K562 (cell line): Measurements from ENCODE around the gene GMNN. TPM values are rescaled to one million over a fixed set of nuclear protein-coding genes. Genes with fewer than 3 reads are reported as not detected.
A peak's percentile ranks its signal among the peaks of the same experiment; 100 is the strongest.

Source experiments
- ASH1L ChIP-seq: fragments of 450-650 bp; IDR thresholded peaks from 2 replicates; pipeline ENCODE4 v1.6.1; 2018; ENCODE audit warnings: borderline replicate concordance, mild to moderate bottlenecking, low read depth; ENCODE audit not compliant: partially characterized antibody
- BMI1 ChIP-seq: fragments of 150-350 bp; IDR thresholded peaks from 2 replicates; pipeline ENCODE4 v1.6.1; 2014; ENCODE audit warnings: low read length
- CBX3 ChIP-seq, 2 experiments: IDR thresholded peaks; 1 replicate in 1 of 2; 2 replicates in 1 of 2; pipeline ENCODE4 v1.6.1; 2012; ENCODE audit warnings: inconsistent platforms in 2 of 2, low read length in 2 of 2, borderline replicate concordance in 1 of 2, control low read depth in 1 of 2
- CTCF ChIP-seq, 3 experiments: IDR thresholded peaks in 2 of 3; conservative IDR thresholded peaks in 1 of 3; 2 replicates each; pipeline ENCODE4 v1.5.1; 2011 to 2012; ENCODE audit warnings: low read length in 3 of 3, mild to moderate bottlenecking in 3 of 3, control low read depth in 2 of 3, improper control_type of control experiment in 1 of 3, inconsistent platforms in 1 of 3, low read depth in 1 of 3, mixed read lengths in 1 of 3, moderate library complexity in 1 of 3; ENCODE audit not compliant: insufficient read depth in 2 of 3
- E2F4 ChIP-seq: sonication (generic); formaldehyde crosslinking; IDR thresholded peaks from 2 replicates; pipeline ENCODE4 v1.8.0; 2022; ENCODE audit warnings: mild to moderate bottlenecking, low read depth, missing genetic modification reagents
- EHMT2 ChIP-seq: fragments of 450-650 bp; IDR thresholded peaks from 2 replicates; pipeline ENCODE4 v1.6.1; 2018; ENCODE audit warnings: antibody characterized with exemption
- MAZ ChIP-seq, 2 experiments: fragments of 450-650 bp in 1 of 2; sonication (generic) in 1 of 2; formaldehyde crosslinking; IDR thresholded peaks in 1 of 2; conservative IDR thresholded peaks in 1 of 2; 2 replicates each; pipeline versions ENCODE4 v1.4.0 to v1.5.0; 2020; ENCODE audit warnings: mild to moderate bottlenecking in 1 of 2, missing genetic modification reagents in 1 of 2
- NFE2 ChIP-seq: IDR thresholded peaks from 2 replicates; pipeline ENCODE4 v1.6.1; 2014; ENCODE audit warnings: antibody characterized with exemption, low read depth
- PHF21A ChIP-seq: fragments of 450-650 bp; IDR thresholded peaks from 2 replicates; pipeline ENCODE4 v1.6.1; 2017; ENCODE audit warnings: low read depth, borderline replicate concordance
- THRAP3 ChIP-seq: fragments of 450-650 bp; IDR thresholded peaks from 2 replicates; pipeline ENCODE4 v1.6.1; 2016; ENCODE audit warnings: mild to moderate bottlenecking, inconsistent platforms, borderline replicate concordance
- ZBTB33 ChIP-seq: sonication (generic); formaldehyde crosslinking; IDR thresholded peaks from 2 replicates; pipeline ENCODE4 v1.8.1; 2023; ENCODE audit warnings: mild to moderate bottlenecking, missing genetic modification reagents
- ZNF239 ChIP-seq: fragments of 250-450 bp; sonication (Bioruptor Pico); IDR thresholded peaks from 2 replicates; pipeline ENCODE4 v1.4.0; 2020; ENCODE audit warnings: mild to moderate bottlenecking
- ZNF584 ChIP-seq: fragments of 200-800 bp; sonication (Bioruptor generic); IDR thresholded peaks from 2 replicates; pipeline ENCODE4 v1.6.1; 2016; ENCODE audit warnings: low read depth, mild to moderate bottlenecking, missing genetic modification characterization, missing compliant biosample characterization
- polyA plus RNA-seq, 8 experiments: library from polyadenylated mRNA; depleted of rRNA in 4 of 8; stranded (reverse) in 5 of 8; unstranded in 3 of 8; fragments of >200 nt; fragmentation: Nextera tagmentation in 2 of 8; fragmentation: Illumina TruSeq in 1 of 8; extraction: Ambion mirVana in 2 of 8; extraction: Trizol in 1 of 8; gene quantifications; 2 replicates each; pipeline versions ENCODE4 v1.2.1 to v1.2.3, GENCODE V29; 2011 to 2014; ENCODE audit warnings: inconsistent platforms in 1 of 8, missing spikeins in 1 of 8
- total RNA-seq, 7 experiments: library from RNA; depleted of rRNA in 6 of 7; stranded (reverse); fragments of >200 nt in 6 of 7; fragmentation: Illumina TruSeq in 2 of 7; extraction: Trizol in 2 of 7; gene quantifications; 2 replicates each; pipeline versions ENCODE4 v1.2.1 to v1.2.3, GENCODE V29; 2011 to 2021; ENCODE audit warnings: low replicate concordance in 1 of 7
- TF ChIP-seq, protein P1 (sequence below): sonication (generic); formaldehyde crosslinking; IDR thresholded peaks from 2 replicates; pipeline ENCODE4 v1.4.0; 2020; ENCODE audit warnings: mild to moderate bottlenecking, missing genetic modification reagents
- TF ChIP-seq, protein P2 (sequence below): fragments of 250-450 bp; sonication (Bioruptor Pico); IDR thresholded peaks from 2 replicates; pipeline ENCODE4 v1.5.0; 2021; ENCODE audit warnings: mild to moderate bottlenecking, moderate library complexity

The GMNN gene
- total and polyA plus RNA-seq, 9 of the 15 experiments (the other 6 are each of a cell fraction or from before 2014, with no cell fraction given) = 144 to 370 (median 210) TPM

DNA sequence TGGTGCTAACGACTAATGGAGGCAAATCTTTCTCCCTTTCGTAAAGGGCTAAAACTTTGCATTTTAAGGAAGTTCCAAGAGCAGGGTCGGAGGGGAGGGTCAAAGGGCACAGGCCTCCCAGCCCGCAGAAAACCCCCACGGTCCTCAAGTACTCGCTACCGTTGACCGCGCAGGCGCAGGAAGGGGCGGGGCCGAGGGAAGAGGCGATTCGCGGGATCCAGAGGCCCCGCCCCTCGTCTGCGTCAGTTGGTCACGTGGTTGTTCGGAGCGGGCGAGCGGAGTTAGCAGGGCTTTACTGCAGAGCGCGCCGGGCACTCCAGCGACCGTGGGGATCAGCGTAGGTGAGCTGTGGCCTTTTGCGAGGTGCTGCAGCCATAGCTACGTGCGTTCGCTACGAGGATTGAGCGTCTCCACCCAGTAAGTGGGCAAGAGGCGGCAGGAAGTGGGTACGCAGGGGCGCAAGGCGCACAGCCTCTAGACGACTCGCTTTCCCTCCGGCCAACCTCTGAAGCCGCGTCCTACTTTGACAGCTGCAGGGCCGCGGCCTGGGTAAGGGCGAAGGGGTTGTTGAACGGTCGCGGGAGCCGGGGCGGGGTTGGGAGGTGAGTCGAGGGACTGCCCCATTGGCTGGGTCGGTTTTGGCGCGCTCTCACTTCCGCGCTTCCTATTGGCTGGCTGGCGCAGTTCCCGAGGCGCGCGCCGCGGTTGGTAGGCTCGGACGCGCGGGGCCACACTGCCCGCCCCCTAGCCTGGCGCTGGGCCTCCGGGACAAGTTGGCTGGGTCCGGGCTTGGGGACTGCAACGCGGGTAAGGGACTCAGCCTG lies at the start of gene GMNN (continued):
- TF ChIP-seq, protein P1, sequence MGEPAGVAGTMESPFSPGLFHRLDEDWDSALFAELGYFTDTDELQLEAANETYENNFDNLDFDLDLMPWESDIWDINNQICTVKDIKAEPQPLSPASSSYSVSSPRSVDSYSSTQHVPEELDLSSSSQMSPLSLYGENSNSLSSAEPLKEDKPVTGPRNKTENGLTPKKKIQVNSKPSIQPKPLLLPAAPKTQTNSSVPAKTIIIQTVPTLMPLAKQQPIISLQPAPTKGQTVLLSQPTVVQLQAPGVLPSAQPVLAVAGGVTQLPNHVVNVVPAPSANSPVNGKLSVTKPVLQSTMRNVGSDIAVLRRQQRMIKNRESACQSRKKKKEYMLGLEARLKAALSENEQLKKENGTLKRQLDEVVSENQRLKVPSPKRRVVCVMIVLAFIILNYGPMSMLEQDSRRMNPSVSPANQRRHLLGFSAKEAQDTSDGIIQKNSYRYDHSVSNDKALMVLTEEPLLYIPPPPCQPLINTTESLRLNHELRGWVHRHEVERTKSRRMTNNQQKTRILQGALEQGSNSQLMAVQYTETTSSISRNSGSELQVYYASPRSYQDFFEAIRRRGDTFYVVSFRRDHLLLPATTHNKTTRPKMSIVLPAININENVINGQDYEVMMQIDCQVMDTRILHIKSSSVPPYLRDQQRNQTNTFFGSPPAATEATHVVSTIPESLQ (CRISPR knock-in tag) = peak; percentile 72; the same call in 1 of the 2 replicates
- 0 out of 2 replicates have a peak, but pooled peaks have one; percentile 58 for TF ChIP-seq PHF21A
- no peak for TF ChIP-seq ZNF239 (CRISPR knock-in tag)
- peak; percentile 95 for TF ChIP-seq E2F4 (CRISPR knock-in tag)
- TF ChIP-seq MAZ (CRISPR knock-in tag; conservative IDR thresholded peaks at IDR 0.05 in 1 of 2, IDR thresholded peaks at IDR 0.05 in 1 of 2) = peak; percentile 80 to 88
- TF ChIP-seq ASH1L = peak; percentile 81
- TF ChIP-seq, protein P2, sequence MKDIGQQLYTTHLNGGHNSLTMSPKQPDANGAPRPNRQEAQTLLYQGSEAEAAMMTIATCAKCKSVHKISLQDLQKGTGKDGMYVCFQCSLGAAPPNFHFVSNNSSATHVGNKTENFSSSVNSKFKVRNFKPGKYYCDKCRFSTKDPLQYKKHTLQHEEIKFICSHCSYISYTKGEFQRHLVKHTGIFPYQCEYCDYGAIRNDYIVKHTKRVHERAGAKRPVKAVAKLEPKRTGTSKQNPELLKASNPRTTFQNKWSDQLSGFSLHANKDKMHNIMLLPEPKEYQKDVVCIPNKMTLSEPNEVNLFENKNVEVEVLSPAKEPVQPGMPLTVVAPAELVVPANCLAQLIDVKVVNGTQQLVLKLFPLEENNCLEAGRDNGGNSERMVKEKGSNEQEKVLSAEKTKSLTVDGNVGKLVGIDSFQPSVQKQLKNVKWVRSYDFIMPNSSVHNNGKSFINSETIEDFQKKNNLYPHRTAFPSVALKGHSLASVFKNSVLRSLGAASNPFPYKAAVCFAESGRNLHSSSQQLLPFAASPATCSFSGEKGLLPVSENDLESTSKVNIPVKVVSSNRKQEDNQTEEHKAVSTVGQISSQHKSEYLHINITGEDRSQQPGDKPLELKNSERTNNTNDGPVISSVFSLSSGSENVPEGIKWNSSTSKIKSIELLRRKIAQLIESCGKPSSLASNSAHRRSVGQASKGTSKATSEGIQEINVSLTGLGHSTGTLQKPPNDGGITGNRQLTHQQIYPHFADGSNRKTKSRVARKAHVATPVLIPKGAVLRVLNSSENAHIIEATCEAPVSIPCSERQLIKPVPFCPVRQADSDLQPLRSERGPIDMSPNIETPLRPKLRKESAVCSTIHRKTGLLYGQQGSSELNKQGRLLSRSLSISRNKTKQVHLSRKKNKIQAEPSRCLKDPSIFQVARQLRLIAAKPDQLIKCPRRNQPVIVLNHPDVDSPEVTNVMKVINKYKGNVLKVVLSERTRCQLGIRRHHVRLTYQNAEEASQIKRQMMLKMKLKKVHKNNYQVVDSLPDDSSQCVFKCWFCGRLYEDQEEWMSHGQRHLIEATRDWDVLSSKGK (CRISPR knock-in tag) = no peak
- 0 out of 2 replicates have a peak, but pooled peaks have one; percentile 1 for TF ChIP-seq NFE2
- peak; percentile 64; the same call in 1 of the 2 replicates for TF ChIP-seq ZBTB33 (CRISPR knock-in tag)
- TF ChIP-seq EHMT2 = no peak
- no peak for TF ChIP-seq BMI1
- no peak for TF ChIP-seq THRAP3
- no peak; the same call in 1 of the 2 replicates for TF ChIP-seq ZNF584 (CRISPR knock-in tag)
- TF ChIP-seq CBX3 (IDR thresholded peaks at IDR 0.05; ENCODE audit: borderline replicate concordance in 1 of 2, low read length in 2 of 2) = peak in 1 of 2 experiments; percentile 2; a peak in 1 of 3 replicates
- no peak for TF ChIP-seq CTCF (IDR thresholded peaks at IDR 0.05 in 2 of 3, conservative IDR thresholded peaks at IDR 0.05 in 1 of 3; ENCODE audit: insufficient read depth in 2 of 3, low read depth in 1 of 3, low read length in 3 of 3)
